ENCODE data around the gene HBP1.

GRCh38 chr7:107212725-107213124 is 43.9 kb downstream of the HBP1 start:
- no peak for TF ChIP-seq SP140L (CRISPR knock-in tag; IDR thresholded peaks at IDR 0.05; ENCODE audit: borderline replicate concordance)
- TF ChIP-seq ZNF776 (CRISPR knock-in tag; IDR thresholded peaks at IDR 0.05): no peak
- no peak for TF ChIP-seq CEBPZ (IDR thresholded peaks at IDR 0.05; ENCODE audit: low read length)
- TF ChIP-seq HMGXB3 (CRISPR knock-in tag; IDR thresholded peaks at IDR 0.05; ENCODE audit: borderline replicate concordance): no peak
- TF ChIP-seq TFAP4 (IDR thresholded peaks at IDR 0.05; ENCODE audit: borderline replicate concordance, low read depth): no peak
- no peak for TF ChIP-seq ARHGAP35 (CRISPR knock-in tag; IDR thresholded peaks at IDR 0.05; ENCODE audit: borderline replicate concordance)
- TF ChIP-seq CTCF (CRISPR knock-in tag; IDR thresholded peaks at IDR 0.05): no peak
- no peak for TF ChIP-seq ARID3A (IDR thresholded peaks at IDR 0.05; ENCODE audit: low read depth, low read length)
- TF ChIP-seq CHD2 (IDR thresholded peaks at IDR 0.05; ENCODE audit: low read depth, low read length): no peak
- no peak for TF ChIP-seq NFE2L1 (CRISPR knock-in tag; IDR thresholded peaks at IDR 0.05; ENCODE audit: borderline replicate concordance)

All from HepG2 (cell line).